Peyer's patch (tissue), 4 donors: ENCODE results near the gene HSPA1A. TPM values are rescaled to one million over a fixed set of nuclear protein-coding genes. Genes with fewer than 3 reads are reported as not detected.

Experiments used
- DNase-seq, 3 donors: peaks; one replicate each; pipeline ENCODE4 v3.0.0-alpha.2; 2017 to 2019
- H3K27ac ChIP-seq, 4 donors: fragments of 200-600 bp; sonication (generic); one replicate each; pipeline ENCODE4 v1.5.1; 2016 to 2019
- H3K27me3 ChIP-seq, 2 donors: fragments of 200-600 bp; sonication (generic); one replicate each; pipeline ENCODE4 v1.5.1; 2019
- H3K36me3 ChIP-seq, 3 donors: fragments of 200-600 bp; sonication (generic); one replicate each; pipeline ENCODE4 v1.5.1; 2016 to 2019
- H3K4me1 ChIP-seq, 4 donors: fragments of 200-600 bp; sonication (generic); one replicate each; pipeline ENCODE4 v1.5.1; 2016 to 2019
- H3K4me3 ChIP-seq, 4 donors: fragments of 200-600 bp; sonication (generic); 1 replicate in 3 of 4; 2 replicates in 1 of 4; pipeline ENCODE4 v1.5.1; 2016 to 2019; ENCODE audit warnings: mild to moderate bottlenecking in 1 of 4
- H3K9me3 ChIP-seq, 4 donors: fragments of 200-600 bp; sonication (generic); one replicate each; pipeline ENCODE4 v1.5.1; 2016 to 2019; ENCODE audit warnings: mild to moderate bottlenecking in 1 of 4
- CTCF ChIP-seq, 6 experiments: fragments of 450-650 bp in 4 of 6; fragments of 200-600 bp in 2 of 6; sonication (generic) in 1 of 6; IDR thresholded peaks; one replicate each; pipeline ENCODE4 v1.5.1; 2017 to 2019; ENCODE audit warnings: antibody characterized with exemption in 6 of 6, mild to moderate bottlenecking in 3 of 6, moderate library complexity in 1 of 6
- POLR2A ChIP-seq, 2 donors: fragments of 450-650 bp; IDR thresholded peaks; one replicate each; pipeline ENCODE4 v1.5.1; 2017; ENCODE audit warnings: antibody characterized with exemption in 2 of 2, mild to moderate bottlenecking in 2 of 2, moderate library complexity in 2 of 2
- total RNA-seq, 4 donors: library from RNA; depleted of rRNA; stranded (reverse); fragments of >200 nt; gene quantifications; one replicate each; pipeline ENCODE4 v1.1.0, GENCODE V29; 2016

HSPA1A gene
- total RNA-seq, 4 donors from 2014 or later: 38.1 to 123 (median 67.0) TPM

GRCh38 chr6:31831350-31832215 is 16.2 kb downstream of the HSPA1A start:
- DNase-seq: no peak
- TF ChIP-seq CTCF (IDR thresholded peaks at IDR 0.05): no peak
- TF ChIP-seq POLR2A (IDR thresholded peaks at IDR 0.05): no peak
- no peaks in the 10 kb centered on the region for H3K27me3 ChIP-seq
- H3K27ac ChIP-seq: peak overlapping the region in 3 of 4 donors; percentile 86 to 97 (median 96)
- no peaks in the 10 kb centered on the region for H3K36me3 ChIP-seq
- peak overlapping the region in 2 of 4 donors; percentile 56 to 67 for H3K4me3 ChIP-seq
- no peaks in the 10 kb centered on the region for H3K9me3 ChIP-seq
- peaks cover 4 to 29% (median 11%) of the 10 kb centered on the region in 4 donors for H3K4me1 ChIP-seq

- peak; percentile 83 to 92 (median 90) for DNase-seq
- TF ChIP-seq POLR2A (IDR thresholded peaks at IDR 0.05): peak; percentile 38 to 50
- no peak for TF ChIP-seq CTCF (IDR thresholded peaks at IDR 0.05)
- Histone ChIP-seq H3K36me3 (peaks cover 0 to 26% (median 0%) of the 10 kb centered on the region in 3 donors), H3K27me3 (no peaks in the 10 kb centered on the region), H3K4me3 (peak overlapping the region; percentile 76 to 97 (median 90)), H3K4me1 (peaks cover 7 to 53% (median 22%) of the 10 kb centered on the region in 4 donors), H3K27ac (peak overlapping the region; percentile 94 to 97 (median 96)), H3K9me3 (no peaks in the 10 kb centered on the region)
Measured at GRCh38 chr6:31834367-31835250, 19.3 kb downstream of the HSPA1A start.

GRCh38 chr6:31836047-31836473 is 20.7 kb downstream of the HSPA1A start:
- TF ChIP-seq CTCF (IDR thresholded peaks at IDR 0.05): no peak
- TF ChIP-seq POLR2A (IDR thresholded peaks at IDR 0.05): no peak
- Histone ChIP-seq H3K27ac (peak overlapping the region; percentile 44 to 97 (median 95)), H3K9me3 (no peaks in the 10 kb centered on the region), H3K36me3 (peaks cover 0 to 38% (median 0%) of the 10 kb centered on the region in 3 donors), H3K4me3 (peak overlapping the region; percentile 29 to 97 (median 80)), H3K27me3 (no peaks in the 10 kb centered on the region), H3K4me1 (peaks cover 7 to 47% (median 22%) of the 10 kb centered on the region in 4 donors)
- DNase-seq: no peak

DNA sequence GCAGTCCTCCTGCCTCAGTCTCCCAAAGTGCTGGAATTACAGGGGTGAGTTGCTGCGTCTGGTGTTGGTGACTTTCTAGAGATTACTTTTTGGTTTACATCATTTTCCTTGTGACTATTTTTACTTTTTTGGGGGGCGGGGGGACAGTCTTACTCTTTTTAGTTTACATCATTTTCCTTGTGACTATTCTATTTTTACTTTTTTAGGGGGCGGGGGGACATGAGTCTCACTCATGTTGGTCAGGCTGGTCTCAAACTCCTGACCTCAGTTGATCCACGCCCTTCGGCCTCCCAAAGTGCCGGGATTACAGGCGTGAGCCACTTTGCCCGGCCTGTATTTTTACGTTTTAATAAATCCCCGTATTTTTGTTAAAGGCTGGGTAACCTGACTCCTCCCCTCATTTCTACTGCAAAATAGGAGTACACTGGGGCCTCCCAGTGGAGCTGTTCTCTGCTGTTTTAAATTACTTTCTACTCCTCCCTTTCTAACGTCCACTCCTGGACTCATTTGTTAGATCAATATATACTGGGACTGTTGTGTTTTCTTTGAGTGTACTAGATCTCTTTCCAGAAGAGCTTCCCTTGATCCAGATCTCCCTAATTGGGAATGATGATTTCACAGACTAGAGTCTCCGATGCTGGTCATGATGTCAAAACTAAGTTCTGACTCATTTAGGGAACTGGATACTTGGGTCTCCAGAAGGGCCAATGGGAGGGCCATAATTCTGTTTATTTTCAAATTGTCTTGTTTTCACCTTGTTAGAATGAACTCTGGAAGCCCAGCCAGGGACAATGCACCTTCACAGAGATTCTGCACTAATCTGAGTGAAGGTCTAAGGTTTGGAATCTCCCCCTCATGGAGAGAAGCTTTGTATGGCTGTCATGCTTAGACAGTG is 21.4 kb downstream of the HSPA1A start:
- DNase-seq: no peak
- no peak for TF ChIP-seq POLR2A (IDR thresholded peaks at IDR 0.05)
- TF ChIP-seq CTCF (IDR thresholded peaks at IDR 0.05): no peak
- H3K27me3 ChIP-seq: no peaks in the 10 kb centered on the region
- H3K36me3 ChIP-seq: peaks cover 0 to 43% (median 0%) of the 10 kb centered on the region in 3 donors
- H3K4me3 ChIP-seq: peak overlapping the region; percentile 29 to 97 (median 80)
- H3K27ac ChIP-seq: peak overlapping the region; percentile 44 to 97 (median 95)
- H3K4me1 ChIP-seq: peaks cover 7 to 41% (median 22%) of the 10 kb centered on the region in 4 donors
- H3K9me3 ChIP-seq: no peaks in the 10 kb centered on the region
